HG02798 (cell line): ENCODE measurements around the gene DNAAF1.
"Not testable (repeated sequence)": the region's sequence is repeated elsewhere in the genome, so short reads cannot be mapped to it uniquely, and the experiment has no call there.

Experiments used
- ATAC-seq: cut with Tn5 transposase; IDR thresholded peaks from one replicate; pipeline ENCODE4 v1.9.1; 2021; ENCODE audit warnings: mild to moderate bottlenecking; ENCODE audit not compliant: unreplicated experiment, poor library complexity

DNAAF1 gene

DNA sequence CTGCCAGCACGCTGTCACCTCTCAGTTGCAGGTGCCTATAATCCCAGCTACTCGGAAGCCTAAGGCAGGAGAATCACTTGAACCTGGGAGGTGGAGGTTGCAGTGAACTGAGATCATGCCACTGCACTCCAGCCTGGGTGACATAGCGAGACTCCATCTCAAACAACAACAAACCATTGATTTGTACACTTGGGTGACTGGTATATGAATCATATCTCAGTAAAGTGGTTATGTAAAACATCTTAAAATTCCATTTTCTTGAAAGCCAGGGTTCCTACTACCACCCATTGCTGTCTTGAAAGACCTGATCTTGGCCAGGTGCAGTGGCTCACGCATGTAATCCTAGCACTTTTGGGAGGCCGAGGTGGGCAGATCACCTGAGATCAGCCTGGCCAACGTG is 60.0 kb downstream of the DNAAF1 start:
- ATAC-seq: not testable (repeated sequence)

DNA sequence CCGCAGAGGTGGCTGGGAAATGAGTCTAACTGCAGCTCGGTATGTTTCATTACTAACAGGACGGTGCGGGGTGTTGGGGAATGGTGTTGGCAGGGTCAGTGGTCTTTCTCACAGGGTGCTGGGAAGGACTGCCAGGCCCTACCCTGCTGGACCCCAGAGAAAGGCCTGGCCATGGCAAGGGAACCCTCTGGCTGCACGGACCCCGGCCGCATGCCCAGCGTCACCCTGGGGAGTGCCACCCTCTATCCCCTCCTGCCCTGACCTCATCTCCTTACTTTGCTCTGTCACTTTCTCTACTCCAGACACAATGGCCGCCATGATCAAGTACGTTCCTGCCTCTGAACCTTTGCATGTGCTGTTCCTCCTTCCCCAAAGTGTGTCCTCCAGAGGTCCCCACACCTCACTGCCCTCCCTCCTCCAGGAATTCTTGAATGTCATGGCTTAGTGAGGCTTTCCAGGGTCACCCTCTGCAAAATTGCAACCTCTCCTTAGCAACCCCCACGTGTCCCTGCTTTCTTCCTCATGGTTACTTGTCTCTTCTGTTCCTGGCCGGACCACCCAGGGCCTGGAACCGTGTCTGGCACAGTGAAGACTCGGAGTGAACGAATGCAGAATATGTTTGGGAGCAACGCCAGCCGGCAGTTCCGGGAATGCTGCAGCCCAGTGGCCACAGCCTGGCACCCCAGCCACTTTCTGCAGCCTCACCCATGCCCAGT is 61.0 kb downstream of the DNAAF1 start:
- no peak for ATAC-seq

DNA sequence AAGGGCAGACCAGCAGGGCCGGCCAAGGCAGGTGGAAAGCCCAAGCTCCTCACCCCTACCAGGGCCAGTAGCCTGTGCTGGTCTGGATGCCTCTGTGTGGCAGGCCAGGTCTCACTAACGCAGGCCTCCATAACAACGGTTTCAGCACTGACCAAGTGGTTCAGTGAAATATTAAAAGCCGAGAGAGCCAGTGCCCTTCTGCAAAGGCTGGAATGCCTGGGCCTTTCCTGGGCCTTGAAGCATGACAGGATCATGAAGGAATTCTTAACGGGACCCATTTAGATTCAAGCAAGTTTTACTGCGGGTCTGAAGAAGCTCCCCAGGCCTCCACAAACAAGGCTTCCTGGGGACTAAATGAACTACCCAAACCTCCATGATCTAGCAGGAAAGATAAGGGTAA is 62.1 kb downstream of the DNAAF1 start:
- ATAC-seq: no peak

DNA sequence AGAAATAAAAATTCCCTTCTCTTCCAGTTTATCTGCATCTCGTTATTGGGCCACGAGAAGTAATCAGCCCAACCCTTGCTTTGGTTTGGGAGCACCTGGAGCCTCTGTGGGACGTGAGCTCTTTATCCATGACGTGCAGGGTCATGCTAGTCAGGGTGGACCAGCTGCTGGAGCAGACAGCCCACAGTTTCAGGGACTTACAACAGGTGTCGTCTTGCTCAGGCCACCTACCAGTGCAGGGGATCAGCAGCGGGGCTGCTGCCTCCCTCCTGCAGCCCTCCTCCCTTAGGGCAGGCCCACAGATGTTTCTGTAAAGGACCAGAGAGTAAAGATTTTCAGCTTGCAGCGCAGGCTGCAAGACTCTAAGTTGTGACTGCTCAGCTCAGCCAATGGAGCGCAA is 62.8 kb downstream of the DNAAF1 start:
- no peak for ATAC-seq

DNA sequence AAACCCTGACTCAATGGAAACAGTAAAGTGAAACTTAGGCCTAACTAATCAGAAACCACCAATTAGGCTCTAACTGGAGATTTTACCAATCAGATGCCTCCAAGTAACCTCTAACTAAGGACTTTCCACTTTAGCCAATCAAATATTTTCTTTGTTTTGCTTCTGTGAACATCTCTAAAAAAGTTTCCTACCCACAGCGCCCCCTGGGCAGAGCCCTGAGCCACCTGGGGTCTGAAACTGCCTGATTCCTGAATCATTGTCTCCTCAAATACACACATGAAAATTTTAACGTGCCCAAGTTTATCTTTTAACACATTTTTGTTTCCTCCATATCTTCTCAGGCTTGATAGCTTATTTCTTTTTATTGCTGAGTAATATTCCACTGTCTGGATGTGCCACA is 64.9 kb downstream of the DNAAF1 start:
- no peak for ATAC-seq

DNA sequence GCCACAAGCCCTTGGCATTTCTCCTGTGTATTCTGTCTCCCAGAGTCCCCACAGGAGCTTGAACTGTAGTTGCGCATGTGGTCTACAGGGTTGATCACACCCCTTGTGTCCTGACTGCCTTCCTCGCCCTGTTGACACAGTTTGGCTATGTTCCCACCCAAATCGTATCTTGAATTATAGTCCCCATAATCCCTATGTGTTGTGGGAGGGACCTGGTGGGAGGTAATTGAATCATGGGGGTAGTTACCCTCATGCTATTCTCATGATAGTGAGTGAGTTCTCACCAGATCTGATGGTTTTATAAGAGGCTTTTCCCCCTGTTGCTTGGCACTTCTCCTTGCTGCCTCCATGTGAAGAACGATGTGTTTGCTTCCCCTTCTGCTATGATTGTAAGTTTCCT is 67.0 kb downstream of the DNAAF1 start:
- no peak for ATAC-seq

DNA sequence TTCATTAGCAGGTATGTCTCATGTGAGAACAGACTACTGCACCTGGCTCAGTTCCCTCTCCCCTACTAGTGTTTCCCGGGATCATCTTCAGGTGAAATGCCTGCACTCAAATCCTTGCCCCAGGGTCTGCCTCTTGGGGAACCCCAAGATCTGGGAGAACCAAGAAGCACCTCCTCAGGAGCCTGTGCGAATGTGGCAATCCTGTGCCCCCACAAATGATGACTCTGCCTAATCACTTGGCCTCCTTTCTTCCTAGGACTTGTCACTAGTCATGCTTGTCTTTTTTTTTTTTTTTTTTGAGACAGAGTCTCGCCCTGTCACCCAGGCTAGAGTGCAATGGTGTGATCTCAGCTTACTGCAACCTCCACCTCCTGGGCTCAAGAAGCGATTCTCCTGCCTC is 67.5 kb downstream of the DNAAF1 start:
- no peak for ATAC-seq

DNA sequence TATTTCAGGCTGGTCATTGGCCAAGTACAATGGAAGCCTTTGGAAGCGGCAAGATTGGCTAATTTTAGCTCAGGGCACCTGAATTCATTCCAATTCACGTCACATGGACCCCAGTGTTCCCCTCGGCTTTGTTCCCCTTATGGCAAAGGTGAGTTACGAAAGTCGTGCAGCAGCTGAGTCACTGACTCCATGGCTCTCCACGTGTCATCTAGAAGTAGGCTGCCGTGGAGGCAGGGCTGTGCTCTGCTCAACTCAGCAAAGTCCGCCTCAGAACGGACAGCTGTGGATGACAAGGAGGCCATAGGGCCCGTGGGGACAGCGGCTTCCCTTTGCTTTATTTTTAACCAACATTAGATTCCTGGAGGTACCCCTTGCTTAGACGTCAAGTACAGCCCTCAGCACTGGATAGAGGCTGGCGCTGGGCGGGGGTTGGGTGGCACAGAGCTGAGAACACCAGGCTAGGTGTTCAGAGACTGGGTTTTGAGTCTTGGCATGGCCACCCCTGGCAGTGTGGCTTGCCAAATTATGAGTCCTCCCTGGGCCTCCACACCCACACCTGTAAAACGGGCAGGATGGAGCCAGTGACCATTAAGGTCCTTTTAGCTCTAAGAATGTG is 69.5 kb downstream of the DNAAF1 start:
- ATAC-seq: no peak

DNA sequence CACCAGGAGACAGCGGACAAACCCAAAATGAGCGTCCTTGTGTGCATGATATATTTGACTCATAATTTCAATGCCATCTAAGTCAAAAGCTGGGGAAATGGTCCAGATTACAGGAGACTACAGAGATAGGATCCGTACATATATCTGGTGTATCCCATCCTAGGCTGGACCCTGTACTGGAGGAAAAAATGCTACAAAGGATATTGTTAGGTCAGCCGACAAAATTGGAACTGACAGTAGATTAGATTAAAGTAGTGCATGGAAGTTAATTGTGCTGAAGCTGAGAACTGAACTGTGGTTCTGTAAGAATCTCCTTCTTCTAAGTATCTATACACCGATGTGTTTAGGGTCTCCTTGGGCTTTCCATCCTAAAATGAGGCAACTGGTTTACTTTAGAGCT is 70.4 kb downstream of the DNAAF1 start:
- no peak for ATAC-seq

DNA sequence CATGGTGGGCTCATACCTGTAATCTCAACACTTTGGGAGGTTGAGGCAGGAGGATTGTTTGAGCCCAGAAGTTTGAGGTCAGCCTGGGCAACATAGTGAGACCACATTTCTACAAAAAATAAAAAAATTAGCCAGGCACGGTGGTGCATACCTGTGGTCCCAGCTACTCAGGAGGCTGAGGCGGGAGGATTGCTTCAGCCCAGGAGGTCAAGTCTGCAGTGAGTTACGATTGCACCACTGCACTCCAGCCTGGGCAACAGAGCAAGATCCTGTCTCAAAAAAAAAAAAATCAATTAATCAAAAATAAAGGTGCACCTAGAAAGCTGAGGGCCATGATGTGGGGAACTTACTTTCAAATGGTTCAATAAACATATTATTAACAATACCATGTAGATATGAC is 71.0 kb downstream of the DNAAF1 start:
- not testable (repeated sequence) for ATAC-seq

DNA sequence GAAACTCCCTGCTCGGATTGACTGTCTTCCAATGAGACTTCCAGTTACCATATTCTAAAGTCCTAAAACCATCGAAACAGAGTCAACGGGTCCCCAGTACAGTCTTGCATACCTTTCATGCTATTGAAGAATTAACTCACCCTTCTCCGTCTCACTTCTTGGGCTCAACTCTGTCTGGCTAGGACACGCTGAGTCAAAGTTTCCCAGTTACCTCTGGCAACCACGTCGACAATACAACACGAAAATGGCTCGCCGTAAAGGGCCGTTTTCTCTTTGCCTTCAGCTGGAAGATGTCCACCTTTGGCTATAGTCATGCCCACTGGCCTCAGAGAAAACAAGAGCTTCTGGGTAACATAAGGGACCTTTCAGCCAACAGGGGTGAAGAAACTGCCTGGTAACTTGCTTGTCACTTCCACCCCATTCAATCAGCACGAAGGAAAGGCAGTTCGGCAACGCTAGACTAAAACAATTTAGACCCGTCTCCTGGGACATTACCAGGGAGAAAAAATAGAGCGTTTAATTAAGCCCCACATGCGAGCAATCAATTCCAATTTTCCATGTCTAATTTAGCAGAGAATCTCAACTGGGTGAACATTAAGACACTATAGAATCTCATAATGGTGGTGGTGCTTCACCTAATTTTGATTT is 73.2 kb downstream of the DNAAF1 start:
- ATAC-seq: no peak

DNA sequence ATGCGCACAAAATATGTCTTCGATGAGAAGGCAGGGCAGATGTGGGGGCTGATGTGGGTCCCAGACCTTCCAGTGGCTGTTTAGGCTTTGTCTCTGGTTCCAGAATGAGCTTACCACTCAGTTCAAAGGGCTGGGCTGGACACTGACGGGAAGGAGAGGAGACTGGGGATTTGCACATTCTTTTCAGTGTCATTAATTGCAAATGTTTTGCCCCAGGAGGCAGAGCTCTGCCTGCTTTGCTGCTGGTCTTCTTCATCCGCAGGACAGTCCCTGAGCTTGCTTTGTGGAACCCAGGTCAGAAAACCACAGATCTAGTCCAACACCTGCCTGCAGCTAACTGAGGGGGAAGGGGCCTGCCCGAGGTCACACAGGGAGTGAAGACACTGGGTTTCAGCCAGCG is 73.8 kb downstream of the DNAAF1 start:
- ATAC-seq: no peak

DNA sequence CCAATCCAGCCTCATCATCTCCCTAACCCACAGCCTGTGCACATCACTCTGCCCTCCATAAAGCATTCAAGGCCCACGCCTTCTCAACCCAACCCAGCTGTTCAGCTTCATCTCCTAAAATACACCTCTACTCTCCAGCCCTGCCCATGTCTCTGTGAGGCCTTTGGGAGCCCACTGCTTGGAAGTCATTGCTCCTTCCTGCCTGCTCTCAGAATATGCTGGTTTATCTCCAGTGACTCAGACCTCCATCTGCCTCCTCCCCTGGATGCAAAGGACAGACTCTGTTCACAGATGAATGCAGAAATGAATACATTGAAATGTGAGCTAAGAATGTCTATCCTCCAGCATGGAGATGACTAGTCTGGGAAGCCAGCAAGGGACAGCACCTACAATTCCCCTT is 75.7 kb downstream of the DNAAF1 start:
- ATAC-seq: no peak

DNA sequence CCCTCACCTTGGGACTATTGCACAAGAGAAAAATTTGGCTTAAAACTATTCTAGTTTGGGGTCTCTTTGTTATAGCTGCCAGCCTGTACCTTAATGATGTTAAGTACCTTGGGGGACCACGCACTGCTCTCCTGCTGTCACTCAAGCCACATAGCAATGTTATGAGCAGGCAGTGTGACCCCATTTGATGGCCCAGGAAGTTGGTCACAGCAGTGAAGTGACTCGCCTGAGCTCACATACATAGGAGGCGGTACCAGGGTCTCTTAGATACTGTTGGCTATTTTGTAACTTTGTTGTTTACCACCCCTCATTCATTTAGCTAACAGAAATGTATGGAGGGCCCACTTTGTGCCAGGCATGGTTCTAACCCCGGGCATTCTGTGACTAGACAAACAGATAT is 78.3 kb downstream of the DNAAF1 start:
- ATAC-seq: no peak

DNA sequence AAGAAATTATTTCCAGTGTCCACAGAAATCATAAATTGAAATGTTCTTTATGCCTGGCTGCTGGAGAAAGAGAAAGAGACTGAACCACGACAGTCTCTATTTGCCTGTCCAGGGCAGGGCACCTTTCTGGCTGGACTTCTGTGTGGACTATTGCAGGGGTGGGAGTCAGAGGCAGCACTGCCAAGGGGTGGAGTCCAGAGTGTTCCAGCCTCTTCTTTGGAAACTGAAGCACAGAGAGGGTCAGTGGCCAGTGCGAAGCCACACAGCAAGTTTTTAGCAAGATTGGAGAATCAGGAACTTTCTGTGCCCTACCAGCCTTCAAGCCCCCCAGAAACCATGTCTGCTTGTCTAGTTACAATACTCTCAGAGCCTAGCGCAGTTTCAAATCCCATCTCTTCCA is 79.4 kb downstream of the DNAAF1 start:
- no peak for ATAC-seq

DNA sequence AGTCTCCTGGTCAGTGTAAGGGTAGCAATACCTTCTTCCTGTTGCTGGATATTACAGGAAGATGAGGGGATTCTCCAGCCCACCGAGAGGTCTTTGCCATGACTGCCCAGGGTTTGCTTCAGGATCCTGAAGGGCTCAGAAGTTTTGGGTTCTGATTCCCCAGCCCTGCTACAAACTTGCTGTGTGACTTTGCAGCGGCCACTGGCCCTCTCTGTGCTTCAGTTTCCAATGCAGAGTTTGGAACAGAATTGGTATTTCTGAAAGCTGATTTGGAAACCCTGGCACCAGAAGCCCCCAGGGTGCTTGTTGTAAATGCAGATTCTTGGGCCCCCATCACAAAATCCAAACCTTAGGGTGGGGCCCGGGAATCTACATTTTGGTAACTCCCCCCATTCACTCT is 80.0 kb downstream of the DNAAF1 start:
- ATAC-seq: no peak

DNA sequence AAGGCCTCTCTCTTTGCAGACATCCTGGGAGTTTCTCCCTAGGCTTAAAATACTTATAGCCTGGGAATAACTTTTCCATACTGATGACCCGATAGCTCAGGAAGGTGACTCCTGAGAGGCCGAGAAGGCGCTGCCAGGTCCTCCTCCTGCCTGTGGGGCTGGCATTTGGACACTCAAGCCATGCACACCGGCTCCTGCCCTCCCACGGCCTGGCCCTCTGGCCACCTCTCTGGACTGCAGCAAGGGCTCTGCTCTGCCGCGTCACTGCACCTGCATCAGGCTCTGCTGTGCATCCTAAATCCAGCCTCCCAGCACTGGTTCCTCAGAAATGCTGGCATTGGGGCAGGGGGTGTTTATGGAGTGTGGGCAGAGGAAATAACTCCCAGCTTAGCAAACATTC is 80.5 kb downstream of the DNAAF1 start:
- ATAC-seq: no peak

DNA sequence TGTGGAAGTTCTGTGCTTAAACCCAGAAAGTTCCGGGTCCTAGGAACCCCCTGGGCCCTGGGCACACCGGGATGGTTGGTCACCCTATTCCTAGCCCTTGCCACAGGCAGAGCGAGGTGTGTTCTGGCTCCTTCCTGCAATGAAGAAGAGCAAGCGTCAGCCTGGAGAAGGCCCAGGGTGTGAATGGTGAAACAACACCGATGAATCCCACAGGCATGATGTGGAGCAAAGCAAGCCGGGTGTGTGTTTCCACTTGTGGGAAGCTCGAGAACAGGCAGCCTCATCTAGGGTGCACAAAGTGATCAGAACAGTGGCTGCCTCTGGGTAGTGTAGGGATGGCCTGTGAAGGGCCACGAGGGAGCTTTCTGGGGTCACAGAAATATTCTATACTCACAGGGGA is 80.9 kb downstream of the DNAAF1 start:
- ATAC-seq: no peak
